Retinal pigment epithelial cell (primary cell): ENCODE measurements around the gene EID2.

Experiments
- DNase-seq: peaks from one replicate; pipeline ENCODE4 v3.0.0-alpha.2; 2010; ENCODE audit warnings: low read depth
- H3K4me3 ChIP-seq: 2 replicates; pipeline ENCODE4 v1.5.1; 2011; ENCODE audit warnings: mild to moderate bottlenecking, low read length, control low read depth, moderate library complexity
- TF ChIP-seq, protein P1 (sequence below): conservative IDR thresholded peaks from 2 replicates; pipeline ENCODE4 v1.5.1; 2011; ENCODE audit warnings: low read depth, low read length, control low read depth, inconsistent platforms

Gene EID2

DNA sequence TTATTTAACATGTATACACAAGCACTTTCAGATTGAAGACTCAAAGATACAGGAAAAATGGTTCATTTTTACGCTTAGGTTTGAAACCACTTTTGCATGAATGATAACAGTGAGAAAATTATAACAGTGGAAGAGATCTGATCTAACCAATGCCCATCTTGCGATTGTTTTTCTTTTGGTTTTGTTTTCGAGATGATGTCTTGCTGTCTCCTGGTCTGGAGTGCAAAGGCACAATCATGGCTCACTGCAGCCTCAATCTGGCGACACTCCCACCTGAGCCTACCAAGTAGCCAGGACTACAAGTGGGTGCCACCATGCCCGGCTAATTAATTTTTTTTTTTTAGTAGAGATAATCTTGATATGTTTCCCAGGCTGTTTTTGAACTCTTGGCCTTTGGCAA, 10.2 kb upstream of the EID2 start:
- DNase-seq: no peak
- TF ChIP-seq, protein P1, sequence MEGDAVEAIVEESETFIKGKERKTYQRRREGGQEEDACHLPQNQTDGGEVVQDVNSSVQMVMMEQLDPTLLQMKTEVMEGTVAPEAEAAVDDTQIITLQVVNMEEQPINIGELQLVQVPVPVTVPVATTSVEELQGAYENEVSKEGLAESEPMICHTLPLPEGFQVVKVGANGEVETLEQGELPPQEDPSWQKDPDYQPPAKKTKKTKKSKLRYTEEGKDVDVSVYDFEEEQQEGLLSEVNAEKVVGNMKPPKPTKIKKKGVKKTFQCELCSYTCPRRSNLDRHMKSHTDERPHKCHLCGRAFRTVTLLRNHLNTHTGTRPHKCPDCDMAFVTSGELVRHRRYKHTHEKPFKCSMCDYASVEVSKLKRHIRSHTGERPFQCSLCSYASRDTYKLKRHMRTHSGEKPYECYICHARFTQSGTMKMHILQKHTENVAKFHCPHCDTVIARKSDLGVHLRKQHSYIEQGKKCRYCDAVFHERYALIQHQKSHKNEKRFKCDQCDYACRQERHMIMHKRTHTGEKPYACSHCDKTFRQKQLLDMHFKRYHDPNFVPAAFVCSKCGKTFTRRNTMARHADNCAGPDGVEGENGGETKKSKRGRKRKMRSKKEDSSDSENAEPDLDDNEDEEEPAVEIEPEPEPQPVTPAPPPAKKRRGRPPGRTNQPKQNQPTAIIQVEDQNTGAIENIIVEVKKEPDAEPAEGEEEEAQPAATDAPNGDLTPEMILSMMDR: no peak
- H3K4me3 ChIP-seq: no peak overlapping the region

DNA sequence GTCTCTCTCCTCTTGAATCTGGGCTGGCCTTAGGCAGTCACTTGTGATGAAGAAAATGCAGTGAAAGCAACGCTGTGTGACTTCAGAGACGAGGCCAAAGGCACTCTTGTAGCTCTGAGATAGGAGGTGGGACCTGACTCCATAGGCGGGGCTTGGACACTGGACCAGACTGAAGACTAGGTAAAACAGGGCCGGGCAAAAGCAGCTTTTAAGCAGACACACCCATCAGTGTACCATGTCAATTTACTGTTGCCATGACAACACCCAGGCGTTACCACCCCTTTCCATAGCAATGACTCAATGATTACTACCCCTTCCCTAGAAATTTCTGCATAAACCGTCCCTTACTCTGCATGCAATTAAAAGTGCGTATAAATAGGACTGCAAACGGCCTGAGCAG, 6.6 kb upstream of the EID2 start:
- DNase-seq: no peak
- no peak overlapping the region for H3K4me3 ChIP-seq
- TF ChIP-seq, protein P1: no peak

DNA sequence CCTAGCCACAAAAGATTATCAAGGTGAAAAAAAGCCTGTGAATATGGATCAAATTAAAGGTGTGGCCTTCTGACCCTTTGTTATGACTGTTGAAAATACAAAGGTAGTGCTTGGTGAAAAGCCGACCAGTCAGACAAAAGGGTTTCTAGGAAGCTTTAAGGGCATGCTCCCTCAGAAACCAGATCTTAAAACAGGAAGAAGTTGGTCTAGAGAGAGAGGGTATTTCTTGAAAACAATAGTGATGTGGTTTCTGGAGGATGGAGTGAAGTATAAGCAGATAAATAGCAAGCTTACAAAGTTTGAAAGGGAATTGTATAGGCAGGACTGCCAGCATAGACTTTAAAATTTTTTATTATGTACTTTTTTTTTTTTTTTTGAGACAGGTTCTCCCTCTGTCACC, 5.0 kb upstream of the EID2 start:
- H3K4me3 ChIP-seq: no peak overlapping the region
- TF ChIP-seq, protein P1: no peak
- DNase-seq: no peak

DNA sequence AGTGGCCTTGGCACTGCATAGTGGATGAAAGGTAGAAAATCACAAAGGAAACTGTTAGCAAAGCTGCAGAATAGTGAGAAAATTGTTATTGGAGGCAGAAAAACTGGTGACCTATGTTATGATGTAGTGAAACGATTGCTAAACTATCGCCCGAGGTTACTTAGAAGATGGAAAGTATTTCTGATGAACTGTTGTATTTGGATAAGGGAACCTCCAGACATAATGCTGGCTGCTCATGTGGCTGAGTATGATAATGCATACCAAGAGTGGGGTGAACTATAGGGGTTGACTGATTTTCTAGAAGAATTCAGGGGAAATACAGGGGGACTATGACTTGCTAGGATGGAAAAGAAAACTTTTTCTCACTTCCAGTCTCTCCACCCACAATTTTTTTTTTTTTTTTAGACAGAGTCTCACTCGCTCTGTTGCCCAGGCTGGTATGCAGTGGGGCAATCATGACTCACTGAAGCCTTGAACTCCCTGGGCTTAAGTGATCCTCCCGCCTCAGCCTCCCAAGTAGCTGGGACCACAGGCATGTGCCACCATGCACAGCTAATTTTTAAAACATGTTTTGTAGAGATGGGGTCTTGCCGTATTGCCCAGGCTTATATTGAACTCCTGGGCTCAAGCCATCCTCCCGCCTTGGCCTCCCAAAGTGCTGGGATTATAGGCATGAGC, 4.4 kb upstream of the EID2 start:
- no peak overlapping the region for H3K4me3 ChIP-seq
- TF ChIP-seq, protein P1: no peak
- DNase-seq: no peak

DNA sequence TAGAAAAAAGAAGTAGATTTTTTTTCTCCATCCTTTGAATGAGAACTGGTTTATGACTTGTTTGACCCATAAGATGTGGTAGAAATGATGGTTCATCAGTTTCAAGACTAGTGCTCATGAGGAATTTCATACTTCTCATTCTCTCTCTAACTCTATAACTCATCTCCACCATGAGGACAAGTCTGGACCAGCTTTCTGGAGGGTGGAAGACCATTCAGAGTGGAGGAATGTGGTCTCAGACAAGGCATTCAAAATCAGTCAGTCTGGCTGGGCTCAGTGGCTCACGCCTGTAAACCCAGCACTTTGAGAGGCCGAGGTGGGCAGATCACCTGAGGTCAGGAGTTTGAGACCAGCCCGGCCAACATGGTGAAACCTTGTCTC, 3.5 kb upstream of the EID2 start:
- TF ChIP-seq, protein P1: no peak
- no peak for DNase-seq
- H3K4me3 ChIP-seq: no peak overlapping the region

DNA sequence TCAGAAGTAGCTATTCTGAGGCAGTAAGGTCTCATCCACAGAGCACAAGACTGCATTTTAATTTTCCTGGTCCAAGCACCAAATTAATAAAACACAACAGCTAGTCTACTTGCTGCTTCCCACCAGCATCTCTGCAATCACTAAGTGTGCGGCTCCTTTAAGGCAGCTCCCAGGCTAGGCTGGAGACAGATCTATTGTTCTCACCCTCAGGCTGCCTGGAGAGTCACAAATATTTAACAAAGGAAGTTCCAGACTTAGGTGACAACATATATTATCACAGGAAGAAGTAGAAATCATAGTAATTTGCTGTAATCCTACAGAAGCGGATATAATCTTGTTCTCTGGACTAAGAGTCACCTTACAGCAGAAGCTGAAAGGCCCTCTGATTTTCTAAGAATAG, 2.2 kb upstream of the EID2 start:
- TF ChIP-seq, protein P1: no peak
- no peak for DNase-seq
- H3K4me3 ChIP-seq: no peak overlapping the region

DNA sequence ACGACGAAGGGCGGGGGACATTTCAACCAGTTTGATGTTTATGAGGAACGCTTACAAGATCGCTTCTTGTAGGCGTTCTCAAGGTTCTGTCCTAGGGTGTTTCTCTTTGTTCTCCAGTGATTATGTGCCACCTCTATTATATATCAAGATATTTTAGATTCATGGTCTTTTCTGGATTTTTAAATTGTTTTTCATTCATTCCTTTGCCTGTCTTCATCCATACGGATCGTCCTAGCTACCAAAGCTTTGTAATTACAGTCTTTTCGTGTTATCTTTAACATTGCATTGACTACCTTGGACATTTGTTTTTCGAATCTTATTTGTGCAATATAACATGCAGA, 342 bp upstream of the EID2 start:
- TF ChIP-seq, protein P1: no peak
- no peak overlapping the region for H3K4me3 ChIP-seq
- DNase-seq: no peak
